ENCODE measurements around the gene AKAP6.

Gene AKAP6

DNA sequence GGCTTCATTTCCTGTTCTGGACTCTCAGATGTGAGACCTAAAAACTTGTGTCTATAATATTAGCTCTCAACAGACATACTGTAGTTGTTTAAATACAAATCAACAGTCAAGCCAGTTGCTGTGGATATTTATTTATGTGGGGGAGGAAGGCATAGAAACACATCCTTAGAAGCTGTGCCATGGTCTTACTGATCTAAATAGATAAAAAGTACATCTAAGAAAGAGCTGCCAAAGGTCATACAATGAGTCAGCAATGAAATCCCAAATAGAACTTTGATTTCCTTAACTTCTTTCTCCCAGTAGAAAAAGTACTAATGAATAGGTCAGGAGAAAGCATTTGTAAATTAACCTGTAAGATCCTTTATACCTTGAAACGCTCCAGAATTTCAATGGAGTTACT, 185.1 kb downstream of the AKAP6 start:
- TF ChIP-seq, protein P1, sequence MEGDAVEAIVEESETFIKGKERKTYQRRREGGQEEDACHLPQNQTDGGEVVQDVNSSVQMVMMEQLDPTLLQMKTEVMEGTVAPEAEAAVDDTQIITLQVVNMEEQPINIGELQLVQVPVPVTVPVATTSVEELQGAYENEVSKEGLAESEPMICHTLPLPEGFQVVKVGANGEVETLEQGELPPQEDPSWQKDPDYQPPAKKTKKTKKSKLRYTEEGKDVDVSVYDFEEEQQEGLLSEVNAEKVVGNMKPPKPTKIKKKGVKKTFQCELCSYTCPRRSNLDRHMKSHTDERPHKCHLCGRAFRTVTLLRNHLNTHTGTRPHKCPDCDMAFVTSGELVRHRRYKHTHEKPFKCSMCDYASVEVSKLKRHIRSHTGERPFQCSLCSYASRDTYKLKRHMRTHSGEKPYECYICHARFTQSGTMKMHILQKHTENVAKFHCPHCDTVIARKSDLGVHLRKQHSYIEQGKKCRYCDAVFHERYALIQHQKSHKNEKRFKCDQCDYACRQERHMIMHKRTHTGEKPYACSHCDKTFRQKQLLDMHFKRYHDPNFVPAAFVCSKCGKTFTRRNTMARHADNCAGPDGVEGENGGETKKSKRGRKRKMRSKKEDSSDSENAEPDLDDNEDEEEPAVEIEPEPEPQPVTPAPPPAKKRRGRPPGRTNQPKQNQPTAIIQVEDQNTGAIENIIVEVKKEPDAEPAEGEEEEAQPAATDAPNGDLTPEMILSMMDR (conservative IDR thresholded peaks at IDR 0.05): no peak
- no peak for TF ChIP-seq ZFX (IDR thresholded peaks at IDR 0.05)
- H3K27ac ChIP-seq: no peak overlapping the region; the same call in 1 of the 2 replicates

- TF ChIP-seq, protein P1 (conservative IDR thresholded peaks at IDR 0.05): no peak
- TF ChIP-seq ZFX (IDR thresholded peaks at IDR 0.05): no peak
Observed at GRCh38 chr14:32514681-32515080, 185.6 kb downstream of the AKAP6 start.

GRCh38 chr14:32524609-32525375, 195.7 kb downstream of the AKAP6 start:
- no peak for TF ChIP-seq ZFX (IDR thresholded peaks at IDR 0.05)
- no peak overlapping the region for H3K27ac ChIP-seq

More at GRCh38 chr14:32514681-32515080, 185.6 kb downstream of the AKAP6 start:
- H3K27ac ChIP-seq: peak overlapping the region; percentile 84; the same call in 1 of the 2 replicates

GRCh38 chr14:32525591-32525990, 196.5 kb downstream of the AKAP6 start:
- no peak overlapping the region for H3K27ac ChIP-seq
- no peak for TF ChIP-seq ZFX (IDR thresholded peaks at IDR 0.05)
- TF ChIP-seq, protein P1 (conservative IDR thresholded peaks at IDR 0.05): no peak

DNA sequence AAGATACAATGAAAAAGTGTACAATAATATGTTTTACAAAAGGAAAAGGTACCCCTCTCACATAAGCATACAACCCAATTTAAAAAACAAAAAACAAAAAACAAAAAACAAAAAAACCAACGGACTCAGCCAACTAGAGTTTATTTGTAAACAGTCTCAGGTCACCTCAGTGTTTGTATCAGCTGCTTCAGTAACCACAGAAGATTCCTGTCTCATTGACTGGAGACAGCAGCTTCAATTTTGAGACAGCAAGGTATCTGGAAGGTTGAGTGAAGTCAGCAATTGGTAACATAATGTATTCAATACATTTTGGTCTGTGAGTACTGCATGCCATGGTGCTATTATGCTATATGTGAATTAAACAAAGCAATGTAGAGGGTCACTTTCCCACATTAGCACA, 201.7 kb downstream of the AKAP6 start:
- H3K27ac ChIP-seq: no peak overlapping the region
- no peak for TF ChIP-seq ZFX (IDR thresholded peaks at IDR 0.05)
- TF ChIP-seq, protein P1 (conservative IDR thresholded peaks at IDR 0.05): no peak

DNA sequence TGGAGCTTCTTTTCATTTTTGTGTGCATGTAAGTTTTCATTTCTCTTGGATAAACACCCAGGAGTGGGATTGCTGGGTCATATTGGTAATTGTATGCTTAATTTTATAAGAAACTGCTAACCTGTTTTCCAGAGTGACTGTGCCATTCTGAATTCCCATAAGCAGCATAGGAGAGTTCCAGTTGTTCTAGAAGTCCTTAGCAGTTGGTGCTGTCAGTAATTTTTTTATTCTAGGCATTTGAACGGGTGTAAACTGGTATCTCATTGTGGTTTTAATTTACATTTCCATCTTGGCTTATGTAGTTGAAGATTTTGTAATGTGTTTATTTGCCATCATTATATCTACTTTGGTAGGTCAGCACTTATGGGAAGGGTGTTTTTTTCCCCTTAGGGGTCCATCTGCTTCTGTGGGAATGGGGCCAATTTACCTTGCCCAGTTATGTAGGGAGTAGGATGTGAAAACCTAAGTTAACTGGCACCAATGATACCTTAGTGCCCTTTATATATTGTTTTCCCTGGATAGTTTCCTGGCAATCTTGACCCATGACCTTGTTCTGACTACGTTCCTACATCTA, 202.9 kb downstream of the AKAP6 start:
- H3K27ac ChIP-seq: no peak overlapping the region
- TF ChIP-seq ZFX (IDR thresholded peaks at IDR 0.05): no peak
- TF ChIP-seq, protein P1 (conservative IDR thresholded peaks at IDR 0.05): no peak

- no peak for TF ChIP-seq ZFX (IDR thresholded peaks at IDR 0.05)
- TF ChIP-seq, protein P1 (conservative IDR thresholded peaks at IDR 0.05): no peak
Observed at GRCh38 chr14:32534145-32534544, 205.0 kb downstream of the AKAP6 start.

More at GRCh38 chr14:32534145-32534544, 205.0 kb downstream of the AKAP6 start:
- H3K27ac ChIP-seq: no peak overlapping the region
